Fibroblast of upper back skin (primary cell): ENCODE results near the gene GNE.
A peak's percentile ranks its signal among the peaks of the same experiment; 100 is the strongest.
"Not testable (repeated sequence)": the region's sequence is repeated elsewhere in the genome, so short reads cannot be mapped to it uniquely, and the experiment has no call there.

Experiments used
- DNase-seq: peaks from one replicate; pipeline ENCODE4 v3.0.0-alpha.2; 2013

GNE gene

GRCh38 chr9:36258208-36258995 is at the start of gene GNE:
TSS of gene GNE (minus strand) at chr9:36258448. CDS start at chr9:36249355, 9,093 bp downstream.
- DNase-seq: peak; percentile 95

GRCh38 chr9:36306471-36307306 is 48.4 kb upstream of the GNE start:
- DNase-seq: peak; percentile 52

GRCh38 chr9:36304366-36304765 is 46.1 kb upstream of the GNE start:
- DNase-seq: not testable (repeated sequence)

GRCh38 chr9:36301227-36301626 is 43.0 kb upstream of the GNE start:
- no peak for DNase-seq

- DNase-seq: peak; percentile 90
Measured at GRCh38 chr9:36298566-36298965, 40.3 kb upstream of the GNE start.

- no peak for DNase-seq
Measured at GRCh38 chr9:36297798-36298197, 39.5 kb upstream of the GNE start.

- DNase-seq: not testable (repeated sequence)
Measured at GRCh38 chr9:36294996-36295395, 36.7 kb upstream of the GNE start.

GRCh38 chr9:36293918-36294317 is 35.7 kb upstream of the GNE start:
- DNase-seq: no peak

GRCh38 chr9:36293171-36293570 is 34.9 kb upstream of the GNE start:
- DNase-seq: no peak

GRCh38 chr9:36292641-36293040 is 34.4 kb upstream of the GNE start:
- DNase-seq: no peak

- DNase-seq: no peak
Measured at GRCh38 chr9:36290996-36291395, 32.7 kb upstream of the GNE start.

- no peak for DNase-seq
Measured at GRCh38 chr9:36289836-36290435, 31.7 kb upstream of the GNE start.

GRCh38 chr9:36288070-36288469 is 29.8 kb upstream of the GNE start:
- no peak for DNase-seq

- DNase-seq: peak; percentile 4
Measured at GRCh38 chr9:36286388-36286787, 28.1 kb upstream of the GNE start.

- DNase-seq: peak; percentile 19
Measured at GRCh38 chr9:36284226-36284625, 26.0 kb upstream of the GNE start.

- DNase-seq: no peak
Measured at GRCh38 chr9:36282275-36282674, 24.0 kb upstream of the GNE start.

GRCh38 chr9:36280989-36281388 is 22.7 kb upstream of the GNE start:
- no peak for DNase-seq

GRCh38 chr9:36278243-36278642 is 20.0 kb upstream of the GNE start:
- DNase-seq: no peak

- peak; percentile 91 for DNase-seq
Measured at GRCh38 chr9:36276781-36277181, 18.5 kb upstream of the GNE start.

- DNase-seq: no peak
Measured at GRCh38 chr9:36276254-36276653, 18.0 kb upstream of the GNE start.

GRCh38 chr9:36275060-36275459 is 16.8 kb upstream of the GNE start:
- DNase-seq: no peak

- DNase-seq: not testable (repeated sequence)
Measured at GRCh38 chr9:36273354-36273753, 15.1 kb upstream of the GNE start.

GRCh38 chr9:36268007-36268427 is 9.8 kb upstream of the GNE start:
- DNase-seq: peak; percentile 44

- no peak for DNase-seq
Measured at GRCh38 chr9:36264896-36265295, 6.6 kb upstream of the GNE start.
